Astrocyte of the spinal cord (primary cell): ENCODE results near the gene PRPH2.

ENCODE experiments used
- DNase-seq: peaks from one replicate; pipeline ENCODE4 v3.0.0; 2011; ENCODE audit warnings: low read depth, low spot score
- H3K4me3 ChIP-seq: 2 replicates; pipeline ENCODE4 v1.5.1; 2011; ENCODE audit warnings: low read depth, mild to moderate bottlenecking, low read length, moderate library complexity
- CTCF ChIP-seq: IDR thresholded peaks from 2 replicates; pipeline ENCODE4 v1.5.1; 2012; ENCODE audit warnings: low read depth, mild to moderate bottlenecking, low read length, inconsistent platforms
- in situ Hi-C: cut with HindIII; loops from 2 replicates; pipeline ENCODE4 v1.10.0; 2017; ENCODE audit warnings: low sequenced_read_pairs

The PRPH2 gene

GRCh38 chr6:42711930-42712329, 10.5 kb downstream of the PRPH2 start:
- DNase-seq, result no peak
- in situ Hi-C loops, result no loop called here
- no peak overlapping the region for H3K4me3 ChIP-seq
- TF ChIP-seq CTCF, result no peak

- peak; percentile 48 for DNase-seq
- no peak overlapping the region for H3K4me3 ChIP-seq
- no peak for TF ChIP-seq CTCF
- in situ Hi-C loops, result no loop called here
These were observed 12.1 kb downstream of the PRPH2 start for GRCh38 chr6:42710316-42710715.

GRCh38 chr6:42709871-42710270, 12.5 kb downstream of the PRPH2 start:
- H3K4me3 ChIP-seq, result no peak overlapping the region
- no peak for TF ChIP-seq CTCF
- DNase-seq, result no peak
- in situ Hi-C loops, result no loop called here

- no peak for DNase-seq
- no peak overlapping the region for H3K4me3 ChIP-seq
- in situ Hi-C loops, result no loop called here
- TF ChIP-seq CTCF, result no peak
These were observed 14.3 kb downstream of the PRPH2 start for GRCh38 chr6:42708096-42708495.

GRCh38 chr6:42707595-42707994, 14.8 kb downstream of the PRPH2 start:
- no peak for TF ChIP-seq CTCF
- no peak for DNase-seq
- in situ Hi-C loops, result no loop called here
- H3K4me3 ChIP-seq, result no peak overlapping the region

- TF ChIP-seq CTCF, result no peak
- H3K4me3 ChIP-seq, result no peak overlapping the region
- in situ Hi-C loops, result no loop called here
- no peak for DNase-seq
These were observed 17.4 kb downstream of the PRPH2 start for GRCh38 chr6:42704937-42705374.
